Stimulated activated CD4-positive, alpha-beta T cell treated with anti-CD3 and anti-CD28 coated beads, Interleukin-1b, Interleukin-23, amount 100 ng/mL, for 4 hours (primary cell): ENCODE data around the gene DAPK2.

Source experiments
- DNase-seq, 2 donors: peaks; one replicate each; pipeline ENCODE4 v3.0.0-alpha.2; 2020; ENCODE audit warnings: low read depth in 2 of 2

The DAPK2 gene

GRCh38 chr15:63895787-63896218 is 150.5 kb downstream of the DAPK2 start:
- DNase-seq, result no peak

- no peak for DNase-seq
Measured at GRCh38 chr15:63895194-63895593, 151.1 kb downstream of the DAPK2 start.

GRCh38 chr15:63894662-63894949 is 151.7 kb downstream of the DAPK2 start:
- no peak for DNase-seq

DNA sequence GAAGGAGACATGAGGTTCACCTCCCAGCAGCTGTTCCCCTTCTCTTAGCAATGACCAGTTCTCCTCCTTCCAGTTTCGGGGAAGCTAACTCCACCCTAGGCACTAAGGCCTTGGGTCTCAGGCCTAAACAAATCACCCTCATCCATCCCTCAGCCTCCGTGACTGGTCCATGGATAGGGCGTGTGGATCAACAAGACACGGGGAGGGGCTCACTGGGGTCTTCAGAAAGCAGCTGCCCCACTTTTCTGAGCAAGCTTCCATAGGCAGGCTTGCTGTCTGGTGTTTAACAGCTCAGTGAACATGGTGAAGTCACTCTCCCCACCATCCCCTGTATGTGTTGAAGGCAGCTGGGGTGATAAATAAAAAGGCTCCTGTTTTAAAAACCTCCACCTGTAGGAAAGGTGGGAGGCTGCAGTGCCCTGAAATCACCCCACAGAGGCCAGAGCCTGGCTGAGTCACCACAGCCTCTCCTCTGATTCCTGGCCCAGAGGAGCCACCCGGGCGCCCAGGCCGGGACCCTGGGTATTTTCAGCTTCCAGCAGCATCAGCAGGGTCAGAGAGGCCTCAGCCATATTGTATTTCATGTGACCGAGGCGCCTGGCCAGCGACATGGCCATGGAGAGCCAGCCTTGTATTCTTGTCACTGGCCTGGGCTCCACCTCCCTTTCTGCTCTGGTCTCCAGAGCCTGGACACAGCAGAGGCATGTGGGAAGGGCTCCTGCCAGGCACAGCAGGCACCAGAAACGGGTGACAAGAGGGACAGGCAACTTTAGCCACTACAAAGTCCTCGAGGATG is 152.2 kb downstream of the DAPK2 start:
- DNase-seq, result no peak

GRCh38 chr15:63892794-63893441 is 153.4 kb downstream of the DAPK2 start:
- peak; percentile 34 to 55 for DNase-seq

GRCh38 chr15:63891768-63892133 is 154.5 kb downstream of the DAPK2 start:
- DNase-seq, result no peak

DNA sequence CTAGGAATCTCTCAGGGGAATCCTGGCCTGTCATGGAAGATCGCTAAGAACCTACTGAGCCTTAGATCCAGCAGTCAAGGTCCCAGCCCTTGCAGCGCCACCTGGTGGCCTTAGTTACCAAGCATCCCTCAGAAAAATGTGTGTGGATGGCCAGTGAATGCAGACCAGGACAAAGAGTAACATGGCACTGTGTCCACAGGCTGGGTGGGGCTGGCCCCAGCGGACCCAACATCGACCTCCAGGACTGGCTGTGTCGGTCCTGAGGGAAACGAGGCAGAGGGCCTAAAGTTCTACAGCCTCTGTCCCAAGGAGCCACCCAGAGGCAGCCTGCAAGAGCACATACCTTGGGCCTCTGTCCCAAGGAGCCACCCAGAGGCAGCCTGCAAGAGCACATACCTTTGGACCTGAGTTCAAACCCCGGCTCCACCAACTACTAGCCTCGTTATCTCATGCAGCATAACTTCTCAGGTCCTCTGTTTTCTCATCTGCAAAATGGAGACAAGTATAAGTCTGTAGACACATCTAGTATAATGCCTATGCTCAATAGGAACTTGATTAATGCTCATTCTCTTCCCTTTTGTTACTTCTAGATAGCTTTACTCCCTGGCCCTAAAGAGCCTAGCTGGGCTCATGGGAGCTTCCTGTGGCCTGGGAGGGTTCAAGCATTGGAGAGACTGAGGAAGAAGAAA is 155.1 kb downstream of the DAPK2 start:
- DNase-seq, result peak; percentile 70 to 77

DNA sequence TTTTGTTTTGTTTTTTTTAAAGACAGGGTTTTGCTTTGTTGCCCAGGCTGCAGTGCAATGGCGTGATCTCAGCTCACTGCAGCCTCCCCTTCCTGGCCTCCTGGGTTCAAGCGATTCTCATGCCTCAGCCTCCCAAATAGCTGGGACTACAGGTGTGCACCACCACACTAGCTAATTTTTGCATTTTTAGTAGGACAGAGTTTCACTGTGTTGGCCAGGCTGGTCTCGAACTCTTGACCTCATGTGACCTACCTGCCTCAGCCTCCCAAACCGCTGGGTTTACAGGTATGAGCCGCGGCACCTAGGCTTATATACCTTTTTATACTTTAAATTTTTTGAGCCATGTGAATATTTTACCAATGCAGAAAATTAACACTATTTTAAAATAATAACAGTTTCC is 155.7 kb downstream of the DAPK2 start:
- no peak for DNase-seq

DNA sequence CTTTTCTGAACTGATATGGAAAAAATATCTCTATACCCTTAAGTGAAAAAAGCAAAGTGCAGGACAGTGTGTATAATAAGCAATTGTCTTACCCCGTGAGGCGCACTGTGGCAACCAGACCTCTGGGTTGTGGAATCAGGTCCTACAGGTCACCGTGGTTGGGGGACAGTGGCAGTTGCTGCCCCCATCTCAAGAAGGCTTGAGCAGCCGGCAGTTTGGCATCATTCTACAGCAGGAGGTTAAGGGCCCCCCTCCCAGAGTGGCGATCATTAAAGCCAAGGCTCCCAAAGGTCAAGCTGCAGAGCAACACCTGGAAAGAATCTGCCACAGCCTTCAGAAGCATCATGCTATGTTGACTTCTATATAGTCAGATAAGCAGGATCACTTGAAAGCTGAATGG is 156.5 kb downstream of the DAPK2 start:
- DNase-seq, result no peak

- no peak for DNase-seq
Measured at GRCh38 chr15:63888823-63889222, 157.5 kb downstream of the DAPK2 start.

DNA sequence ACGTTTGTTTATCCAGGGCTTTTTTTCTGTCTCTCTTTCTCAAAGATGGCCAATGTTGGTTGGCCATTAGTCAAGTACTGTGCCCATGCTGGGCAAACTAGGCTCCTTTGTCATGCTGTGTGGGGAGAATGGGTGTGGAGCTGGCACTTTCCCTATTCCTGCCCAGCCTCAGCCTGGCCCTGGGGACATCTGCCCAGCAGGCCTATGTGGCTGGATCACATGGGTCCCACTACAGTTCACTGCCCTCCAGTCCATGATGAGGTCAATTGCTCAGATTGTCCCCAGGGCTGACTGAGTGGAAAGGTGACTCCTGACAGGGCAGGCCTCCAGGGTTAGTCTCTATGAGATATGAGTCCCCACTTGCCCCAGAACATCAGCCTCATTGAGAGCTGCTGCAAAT is 158.1 kb downstream of the DAPK2 start:
- DNase-seq, result no peak

DNA sequence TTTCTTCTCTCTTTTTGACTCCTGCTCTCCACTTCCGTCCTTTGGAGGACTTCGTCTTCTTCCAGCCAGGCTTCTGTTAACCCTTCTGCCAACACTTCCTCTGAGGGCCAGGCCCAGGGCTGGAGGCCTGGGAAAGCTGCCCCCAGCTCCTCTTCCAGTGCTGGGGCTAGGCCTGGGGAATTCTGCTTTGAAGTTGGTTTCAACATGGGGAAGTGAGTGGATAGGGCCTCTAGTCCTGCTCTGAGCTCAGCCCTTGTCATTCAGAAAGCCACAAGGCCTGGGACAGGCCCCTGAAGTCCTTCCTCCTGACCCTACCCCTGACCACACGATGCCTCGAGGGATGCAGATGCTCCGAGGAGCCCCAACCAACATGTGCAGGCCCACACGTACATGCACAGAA is 158.7 kb downstream of the DAPK2 start:
- no peak for DNase-seq

DNA sequence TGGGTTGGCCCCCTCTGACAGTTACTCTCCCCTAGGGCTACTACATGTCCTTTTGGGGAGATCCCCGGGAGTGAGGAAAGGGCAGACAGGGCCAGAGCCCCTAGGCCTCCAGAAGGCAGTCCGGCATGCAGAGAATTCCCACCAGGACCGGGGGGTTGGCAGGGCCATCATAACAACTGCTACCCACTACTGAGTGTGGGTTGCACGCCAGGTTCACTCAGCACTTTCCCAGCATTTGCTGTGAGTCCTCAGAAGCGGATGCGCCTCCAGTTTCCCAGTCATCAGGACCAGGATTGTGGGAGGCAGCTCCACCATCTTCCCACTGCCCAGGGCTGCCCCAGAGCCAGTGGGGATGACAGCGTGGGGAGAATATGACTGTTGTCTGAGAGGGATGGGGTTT is 161.3 kb downstream of the DAPK2 start:
- no peak for DNase-seq

DNA sequence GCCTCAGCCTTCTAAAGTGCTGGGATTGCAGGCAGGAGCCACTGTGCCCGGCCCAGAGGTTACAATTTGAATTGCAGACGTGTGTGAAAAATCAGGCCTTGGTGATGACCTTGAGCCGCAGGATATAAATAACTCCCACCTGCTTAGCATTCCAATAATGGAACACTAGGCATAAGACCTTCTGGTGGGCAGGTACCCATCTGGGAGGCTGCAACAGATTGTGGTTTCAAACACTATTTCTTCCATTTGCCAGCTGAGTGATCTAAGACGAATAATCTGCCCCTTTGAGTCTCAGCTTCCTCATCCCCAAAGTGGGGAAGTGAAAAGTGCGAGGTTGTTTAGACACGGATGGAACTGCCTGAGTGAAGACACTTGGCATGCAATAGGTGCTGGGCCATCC is 164.9 kb downstream of the DAPK2 start:
- DNase-seq, result no peak

GRCh38 chr15:63880744-63881143 is 165.5 kb downstream of the DAPK2 start:
- DNase-seq, result no peak

DNA sequence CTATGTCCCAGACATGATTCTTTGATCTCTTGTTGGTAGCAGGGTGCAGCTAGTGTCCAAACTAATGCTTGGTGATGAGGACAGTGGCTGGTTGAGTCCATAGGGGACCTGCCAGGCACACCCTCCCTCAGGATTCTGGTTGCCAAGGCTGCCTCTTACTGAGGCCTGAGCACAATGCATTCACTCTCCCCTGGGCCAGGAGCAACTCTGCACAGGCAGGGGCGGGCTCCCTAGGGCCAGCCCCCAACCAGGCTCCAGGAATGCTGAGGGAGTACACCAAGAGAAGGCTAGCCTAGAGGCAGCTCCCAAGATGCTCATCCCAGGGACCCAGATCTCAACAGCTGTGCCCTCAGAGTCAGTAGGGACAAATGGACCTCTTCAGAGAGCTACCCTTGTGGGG is 166.3 kb downstream of the DAPK2 start:
- no peak for DNase-seq

DNA sequence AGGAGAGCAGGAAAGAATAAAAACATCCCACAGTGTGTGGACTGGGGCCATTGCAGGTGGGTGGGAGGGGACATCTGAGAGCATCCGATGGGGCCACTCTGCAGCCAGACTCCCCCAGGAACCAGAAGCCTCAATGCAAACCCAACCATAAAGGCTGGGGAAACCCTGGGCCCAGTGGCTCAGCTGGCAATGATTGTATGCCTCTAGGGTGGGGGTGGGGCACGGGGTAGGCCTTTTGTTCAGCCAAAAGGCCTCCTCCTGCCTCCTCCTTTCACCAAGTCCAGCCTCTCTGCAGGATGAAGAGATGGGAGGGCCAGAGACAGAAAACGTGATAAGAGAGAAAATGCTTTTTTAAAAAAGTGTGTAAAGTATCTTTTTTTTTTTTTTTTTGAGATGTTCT is 167.1 kb downstream of the DAPK2 start:
- DNase-seq, result no peak

DNA sequence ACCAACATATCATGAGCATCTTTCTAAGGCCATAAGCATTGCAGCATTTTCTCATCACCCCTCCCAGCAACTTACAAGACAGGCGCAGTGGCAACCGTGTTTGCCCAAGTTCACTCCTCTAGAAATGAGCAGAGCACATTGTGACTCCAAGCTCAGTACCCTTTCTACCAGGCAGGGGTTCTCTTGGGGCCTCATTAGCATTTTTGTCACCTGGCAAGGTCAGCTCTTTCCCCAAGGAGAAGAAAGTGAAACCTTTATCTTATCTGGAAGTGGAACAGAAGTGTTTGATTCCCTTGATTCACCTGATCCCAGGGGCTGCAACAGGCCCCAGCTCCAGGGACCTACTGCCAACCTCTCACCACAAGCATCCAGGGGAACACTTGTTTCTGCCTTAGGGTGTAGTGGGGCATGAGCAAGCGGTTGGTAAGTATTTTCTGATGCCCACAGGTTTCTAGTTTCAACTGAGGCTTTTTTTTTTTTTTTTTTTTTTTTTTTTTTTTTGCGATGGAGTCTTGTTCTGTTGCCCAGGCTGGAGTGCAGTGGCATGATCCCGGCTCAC is 168.5 kb downstream of the DAPK2 start:
- no peak for DNase-seq

DNA sequence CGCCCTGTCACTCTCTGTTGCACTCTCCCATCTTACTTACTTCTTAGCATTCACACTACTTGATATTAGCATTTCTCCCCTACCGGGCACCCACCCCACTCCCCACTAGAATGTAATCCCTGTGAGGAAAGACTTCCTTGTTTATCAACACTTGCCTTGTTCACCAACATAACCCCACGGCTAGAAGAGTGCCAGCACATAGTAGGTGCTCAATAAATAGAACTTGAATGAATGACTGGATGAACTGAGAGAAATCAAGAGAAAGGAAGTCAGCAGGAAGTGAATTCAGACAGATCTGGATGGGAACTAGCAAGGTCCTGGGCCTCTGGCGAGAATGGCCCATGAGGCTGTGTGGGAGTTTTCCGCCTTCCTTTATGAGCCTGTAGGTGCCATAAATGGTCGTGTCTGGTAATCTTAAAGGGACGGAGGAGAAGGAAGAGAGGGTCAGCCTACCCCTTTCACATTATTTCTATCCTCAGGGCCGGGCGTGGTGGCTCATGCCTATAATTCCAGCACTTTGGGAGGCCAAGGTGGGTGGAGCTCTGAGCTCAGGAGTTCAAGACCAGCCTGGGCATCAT is 170.1 kb downstream of the DAPK2 start:
- DNase-seq, result no peak

- DNase-seq, result no peak
Measured at GRCh38 chr15:63874616-63875015, 171.7 kb downstream of the DAPK2 start.

GRCh38 chr15:63872759-63873510 is 173.3 kb downstream of the DAPK2 start:
- DNase-seq, result no peak
